GM06990 (cell line): ENCODE results near the gene UBE2H.

ENCODE experiments used
- DNase-seq: peaks from one replicate; pipeline ENCODE4 v3.0.0-alpha.2; 2011; ENCODE audit not compliant: insufficient read length; ENCODE audit errors: extremely low read depth
- H3K27me3 ChIP-seq: replicated peaks from 2 replicates; pipeline ENCODE4 v1.6.0; 2011; ENCODE audit warnings: low read length; ENCODE audit not compliant: control insufficient read depth, insufficient read depth
- H3K36me3 ChIP-seq: 2 replicates; pipeline ENCODE4 v1.5.1; 2011; ENCODE audit warnings: low read length; ENCODE audit not compliant: control insufficient read depth, insufficient read depth
- H3K4me3 ChIP-seq: replicated peaks from 2 replicates; pipeline ENCODE4 v1.5.1; 2011; ENCODE audit warnings: low read depth, mild to moderate bottlenecking, control low read depth, low read length
- TF ChIP-seq, protein P1 (sequence below): IDR thresholded peaks from 2 replicates; pipeline ENCODE4 v1.5.1; 2011; ENCODE audit warnings: low read length, control low read depth, mild to moderate bottlenecking, inconsistent platforms; ENCODE audit not compliant: insufficient read depth, poor library complexity, severe bottlenecking

The UBE2H gene

GRCh38 chr7:129786825-129787563 is 165.8 kb downstream of the UBE2H start:
- TF ChIP-seq, protein P1, sequence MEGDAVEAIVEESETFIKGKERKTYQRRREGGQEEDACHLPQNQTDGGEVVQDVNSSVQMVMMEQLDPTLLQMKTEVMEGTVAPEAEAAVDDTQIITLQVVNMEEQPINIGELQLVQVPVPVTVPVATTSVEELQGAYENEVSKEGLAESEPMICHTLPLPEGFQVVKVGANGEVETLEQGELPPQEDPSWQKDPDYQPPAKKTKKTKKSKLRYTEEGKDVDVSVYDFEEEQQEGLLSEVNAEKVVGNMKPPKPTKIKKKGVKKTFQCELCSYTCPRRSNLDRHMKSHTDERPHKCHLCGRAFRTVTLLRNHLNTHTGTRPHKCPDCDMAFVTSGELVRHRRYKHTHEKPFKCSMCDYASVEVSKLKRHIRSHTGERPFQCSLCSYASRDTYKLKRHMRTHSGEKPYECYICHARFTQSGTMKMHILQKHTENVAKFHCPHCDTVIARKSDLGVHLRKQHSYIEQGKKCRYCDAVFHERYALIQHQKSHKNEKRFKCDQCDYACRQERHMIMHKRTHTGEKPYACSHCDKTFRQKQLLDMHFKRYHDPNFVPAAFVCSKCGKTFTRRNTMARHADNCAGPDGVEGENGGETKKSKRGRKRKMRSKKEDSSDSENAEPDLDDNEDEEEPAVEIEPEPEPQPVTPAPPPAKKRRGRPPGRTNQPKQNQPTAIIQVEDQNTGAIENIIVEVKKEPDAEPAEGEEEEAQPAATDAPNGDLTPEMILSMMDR = no peak
- no peak for DNase-seq
- H3K4me3 ChIP-seq = no peak overlapping the region
- H3K36me3 ChIP-seq = no peaks in the 10 kb centered on the region
- H3K27me3 ChIP-seq = no peaks in the 10 kb centered on the region; the same call in 1 of the 2 replicates

GRCh38 chr7:129785685-129786514 is 166.9 kb downstream of the UBE2H start:
- no peak overlapping the region for H3K4me3 ChIP-seq
- peak; percentile 34 for DNase-seq
- H3K27me3 ChIP-seq = peaks cover 4% of the 10 kb centered on the region; the same call in 1 of the 2 replicates
- TF ChIP-seq, protein P1 = no peak
- H3K36me3 ChIP-seq = no peaks in the 10 kb centered on the region

DNA sequence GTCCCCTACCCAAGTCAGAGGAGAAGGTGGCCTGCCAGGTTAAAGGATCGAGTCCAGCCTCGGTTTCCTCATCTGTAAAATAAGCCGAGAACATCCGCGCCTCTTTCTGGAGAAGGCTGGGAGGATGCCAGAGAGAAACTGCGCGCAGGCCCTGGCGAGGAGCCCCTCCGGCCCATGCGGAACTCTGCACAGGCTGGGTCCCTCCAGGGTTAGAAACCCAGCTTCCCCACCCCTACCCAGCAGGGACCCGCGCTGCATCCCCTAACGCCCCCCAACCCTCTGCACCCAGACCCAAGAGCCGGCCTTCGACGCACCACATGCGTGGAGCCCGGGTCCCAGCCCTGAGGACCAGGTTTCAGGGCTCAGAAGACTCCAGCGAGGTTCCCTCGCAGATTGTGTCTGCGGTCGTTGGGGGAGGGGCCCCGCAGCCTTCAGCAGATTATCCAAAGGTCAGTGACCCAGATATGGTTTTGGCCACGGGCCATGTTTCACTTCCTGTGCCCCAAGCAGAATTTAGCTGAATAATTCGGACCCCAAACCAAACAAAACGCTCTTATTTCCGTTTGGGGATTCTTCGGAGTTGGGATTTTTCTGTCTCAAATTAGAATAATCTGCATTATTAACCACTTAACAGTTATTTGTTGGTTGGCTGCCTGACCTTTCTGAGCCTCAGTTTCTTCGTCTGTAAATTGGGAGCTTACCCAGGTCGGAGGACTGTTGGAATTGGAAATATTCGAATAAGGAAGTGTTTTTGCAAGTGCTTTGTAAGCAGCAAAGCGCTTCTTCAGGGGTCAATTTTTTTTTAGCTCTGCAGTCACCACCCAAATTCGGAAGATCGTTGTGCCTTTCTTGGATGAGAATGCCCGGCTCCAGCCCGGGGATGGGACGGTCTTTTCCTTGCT is 167.7 kb downstream of the UBE2H start:
- Histone ChIP-seq H3K4me3 (peak overlapping the region; percentile 31; the same call in 1 of the 2 replicates), H3K27me3 (peaks cover 4% of the 10 kb centered on the region; the same call in 1 of the 2 replicates)
- peak; percentile 51 for DNase-seq

GRCh38 chr7:129784437-129784782 is 168.3 kb downstream of the UBE2H start:
- H3K36me3 ChIP-seq = no peaks in the 10 kb centered on the region
- peaks cover 4% of the 10 kb centered on the region; the same call in 1 of the 2 replicates for H3K27me3 ChIP-seq
- no peak overlapping the region for H3K4me3 ChIP-seq
- TF ChIP-seq, protein P1 = no peak
- DNase-seq = no peak

More for the DNA sequence above, 167.7 kb downstream of the UBE2H start:
- no peaks in the 10 kb centered on the region for H3K36me3 ChIP-seq
- TF ChIP-seq, protein P1 = no peak

DNA sequence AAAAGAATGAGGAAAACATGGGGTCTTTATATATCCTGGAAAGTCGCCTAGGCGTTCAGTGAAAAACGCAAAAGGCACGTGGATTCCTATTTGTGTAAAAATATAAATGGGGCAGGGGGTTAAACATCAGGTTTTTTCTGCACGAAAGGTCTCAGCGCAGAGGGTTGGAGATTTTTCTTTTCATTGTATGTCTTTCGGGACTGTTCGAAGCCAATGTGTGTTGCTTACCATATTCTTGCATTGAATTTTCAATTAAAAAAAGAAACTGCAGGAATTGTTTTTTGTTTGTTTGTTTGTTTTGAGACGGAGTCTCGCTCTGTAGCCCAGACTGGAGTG is 169.2 kb downstream of the UBE2H start:
- no peaks in the 10 kb centered on the region for H3K36me3 ChIP-seq
- peaks cover 4% of the 10 kb centered on the region; the same call in 1 of the 2 replicates for H3K27me3 ChIP-seq
- TF ChIP-seq, protein P1 = no peak
- no peak for DNase-seq
- H3K4me3 ChIP-seq = no peak overlapping the region
